Stimulated activated CD4-positive, alpha-beta T cell treated with anti-CD3 and anti-CD28 coated beads, Interleukin-2, amount 100 ng/mL, for 4 hours (primary cell): Measurements from ENCODE around the gene EGLN1.

Experiments
- DNase-seq: peaks from one replicate; pipeline ENCODE4 v3.0.0-alpha.2; 2020; ENCODE audit warnings: low read depth

EGLN1 gene

GRCh38 chr1:231396643-231397042, 25.4 kb downstream of the EGLN1 start:
- no peak for DNase-seq

- DNase-seq, result no peak
Measured at GRCh38 chr1:231395998-231396390, 26.1 kb downstream of the EGLN1 start.

GRCh38 chr1:231395076-231395997, 26.8 kb downstream of the EGLN1 start:
- DNase-seq, result no peak

- no peak for DNase-seq
Measured at GRCh38 chr1:231393668-231394067, 28.4 kb downstream of the EGLN1 start.

GRCh38 chr1:231392389-231393131, 29.5 kb downstream of the EGLN1 start:
- no peak for DNase-seq

GRCh38 chr1:231390071-231390470, 32.0 kb downstream of the EGLN1 start:
- DNase-seq, result no peak

- DNase-seq, result no peak
Measured at GRCh38 chr1:231387770-231388669, 34.1 kb downstream of the EGLN1 start.

- DNase-seq, result no peak
Measured at GRCh38 chr1:231386466-231386865, 35.6 kb downstream of the EGLN1 start.

GRCh38 chr1:231385416-231385748, 36.7 kb downstream of the EGLN1 start:
- no peak for DNase-seq

- DNase-seq, result no peak
Measured at GRCh38 chr1:231384696-231385415, 37.2 kb downstream of the EGLN1 start.

- DNase-seq, result no peak
Measured at GRCh38 chr1:231383159-231383860, 38.8 kb downstream of the EGLN1 start.

- DNase-seq, result no peak
Measured at GRCh38 chr1:231382426-231382825, 39.7 kb downstream of the EGLN1 start.

GRCh38 chr1:231381729-231382128, 40.4 kb downstream of the EGLN1 start:
- DNase-seq, result no peak

- no peak for DNase-seq
Measured at GRCh38 chr1:231376875-231377549, 45.1 kb downstream of the EGLN1 start.

- no peak for DNase-seq
Measured at GRCh38 chr1:231376101-231376500, 46.0 kb downstream of the EGLN1 start.

GRCh38 chr1:231374394-231374793, 47.7 kb downstream of the EGLN1 start:
- no peak for DNase-seq

GRCh38 chr1:231372501-231372900, 49.6 kb downstream of the EGLN1 start:
- no peak for DNase-seq

- DNase-seq, result no peak
Measured at GRCh38 chr1:231369282-231369681, 52.8 kb downstream of the EGLN1 start.

- DNase-seq, result no peak
Measured at GRCh38 chr1:231364192-231364591, 57.9 kb downstream of the EGLN1 start.

GRCh38 chr1:231363624-231364023, 58.5 kb downstream of the EGLN1 start:
- DNase-seq, result no peak
